Fibroblast of lung (primary cell): ENCODE results near the gene UQCR11. TPM values are rescaled to one million over a fixed set of nuclear protein-coding genes. Genes with fewer than 3 reads are reported as not detected.

Experiments
- DNase-seq, 2 donors: peaks; one replicate each; pipeline versions ENCODE4 v3.0.0 to v3.0.0-alpha.2; 2010; ENCODE audit warnings: low read depth in 2 of 2
- H2AFZ ChIP-seq: 2 replicates; pipeline ENCODE4 v1.5.1; 2012; ENCODE audit warnings: low read length, control low read depth, inconsistent platforms
- H3K27ac ChIP-seq: 2 replicates; pipeline ENCODE4 v1.5.1; 2011; ENCODE audit warnings: low read length, control low read depth; ENCODE audit not compliant: insufficient read depth
- H3K27me3 ChIP-seq: 2 replicates; pipeline ENCODE4 v1.5.1; 2011; ENCODE audit warnings: mild to moderate bottlenecking, low read length; ENCODE audit not compliant: control insufficient read depth, insufficient read depth
- H3K36me3 ChIP-seq: 2 replicates; pipeline ENCODE4 v1.5.1; 2011; ENCODE audit warnings: low read length; ENCODE audit not compliant: control insufficient read depth, insufficient read depth
- H3K4me1 ChIP-seq: 2 replicates; pipeline ENCODE4 v1.5.1; 2011; ENCODE audit warnings: low read length; ENCODE audit not compliant: control insufficient read depth, insufficient read depth; ENCODE audit errors: extremely low read depth
- H3K4me2 ChIP-seq: 2 replicates; pipeline ENCODE4 v1.5.1; 2011; ENCODE audit warnings: low read length, control low read depth; ENCODE audit not compliant: insufficient read depth; ENCODE audit errors: extremely low read depth
- H3K4me3 ChIP-seq, 4 experiments: fragments of 200-600 bp in 1 of 4; sonication (generic) in 1 of 4; replicated peaks in 1 of 4; 2 replicates each; pipeline ENCODE4 v1.5.1; 2011 to 2016; ENCODE audit warnings: low read length in 4 of 4, low read depth in 3 of 4, mild to moderate bottlenecking in 3 of 4, control low read depth in 2 of 4, inconsistent platforms in 1 of 4, mixed read lengths in 1 of 4; ENCODE audit not compliant: insufficient read depth in 1 of 4; ENCODE audit errors: control extremely low read depth in 1 of 4
- H3K79me2 ChIP-seq: 2 replicates; pipeline ENCODE4 v1.5.1; 2012; ENCODE audit warnings: mild to moderate bottlenecking, low read length, inconsistent platforms; ENCODE audit not compliant: control insufficient read depth, insufficient read depth
- H3K9ac ChIP-seq: 2 replicates; pipeline ENCODE4 v1.5.1; 2011; ENCODE audit warnings: mild to moderate bottlenecking, low read length, control low read depth; ENCODE audit not compliant: insufficient read depth
- H3K9me3 ChIP-seq: 2 replicates; pipeline ENCODE4 v1.5.1; 2012; ENCODE audit warnings: low read depth, low read length; ENCODE audit not compliant: control insufficient read depth, insufficient read depth
- H4K20me1 ChIP-seq: 2 replicates; pipeline ENCODE4 v1.5.1; 2011; ENCODE audit warnings: low read length; ENCODE audit not compliant: control insufficient read depth, insufficient read depth; ENCODE audit errors: extremely low read depth
- CTCF ChIP-seq, 2 donors: IDR thresholded peaks in 1 of 2; conservative IDR thresholded peaks in 1 of 2; 1 replicate in 1 of 2; 2 replicates in 1 of 2; pipeline ENCODE4 v1.5.1; 2011 to 2012; ENCODE audit warnings: low read length in 2 of 2, control low read depth in 1 of 2, inconsistent platforms in 1 of 2, low read depth in 1 of 2, mild to moderate bottlenecking in 1 of 2
- EZH2 ChIP-seq: IDR thresholded peaks from 2 replicates; pipeline ENCODE4 v1.5.1; 2012; ENCODE audit warnings: low read length, control low read depth, mild to moderate bottlenecking; ENCODE audit errors: missing control alignments
- polyA plus RNA-seq, 2 donors: library from polyadenylated mRNA; depleted of rRNA in 1 of 2; stranded (reverse) in 1 of 2; unstranded in 1 of 2; fragments of >200 nt; gene quantifications; 2 replicates each; pipeline ENCODE4 v1.2.1, GENCODE V29; 2011 to 2012; ENCODE audit warnings: missing spikeins in 1 of 2
- total RNA-seq: library from RNA; depleted of rRNA; stranded (reverse); fragments of >200 nt; gene quantifications from 2 replicates; pipeline ENCODE4 v1.2.1, GENCODE V29; 2014

UQCR11 gene
- total and polyA plus RNA-seq, 2 donors (not counting 1 experiment from before 2014, with no cell fraction given): 89.2 to 101 TPM

DNA sequence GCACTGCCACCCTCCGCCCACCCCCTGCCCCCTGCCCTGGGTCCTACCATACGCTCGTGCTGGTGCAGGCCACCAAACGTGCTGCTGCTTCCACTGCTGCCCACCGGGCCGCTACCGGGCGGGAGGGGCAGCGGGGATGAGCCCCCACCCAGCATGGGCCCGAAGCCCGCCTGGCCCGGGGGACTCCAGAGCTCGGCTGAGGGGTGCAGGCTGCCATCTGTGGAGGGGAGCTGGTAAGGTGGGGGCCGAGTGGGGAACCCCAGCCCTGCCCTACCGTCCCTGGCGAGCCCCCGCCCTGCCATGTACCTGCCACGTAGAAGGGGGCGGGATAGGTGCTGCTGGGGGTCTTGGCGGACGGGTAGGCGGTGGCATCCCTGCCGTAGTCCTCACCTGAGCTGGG is 16.7 kb upstream of the UQCR11 start:
- Histone ChIP-seq H3K27me3 (no peaks in the 10 kb centered on the region), H3K79me2 (no peaks in the 10 kb centered on the region), H3K9ac (no peak overlapping the region), H3K36me3 (peaks cover 22% of the 10 kb centered on the region), H4K20me1 (no peaks in the 10 kb centered on the region), H3K27ac (no peak overlapping the region), H3K9me3 (no peaks in the 10 kb centered on the region), H3K4me2 (no peak overlapping the region), H3K4me3 (no peak overlapping the region), H3K4me1 (no peaks in the 10 kb centered on the region), H2AFZ (no peak overlapping the region)
- DNase-seq: no peak
- TF ChIP-seq CTCF (conservative IDR thresholded peaks at IDR 0.05 in 1 of 2, IDR thresholded peaks at IDR 0.05 in 1 of 2; ENCODE audit: low read depth in 1 of 2, low read length in 2 of 2) (no peak), EZH2 (no peak)

DNA sequence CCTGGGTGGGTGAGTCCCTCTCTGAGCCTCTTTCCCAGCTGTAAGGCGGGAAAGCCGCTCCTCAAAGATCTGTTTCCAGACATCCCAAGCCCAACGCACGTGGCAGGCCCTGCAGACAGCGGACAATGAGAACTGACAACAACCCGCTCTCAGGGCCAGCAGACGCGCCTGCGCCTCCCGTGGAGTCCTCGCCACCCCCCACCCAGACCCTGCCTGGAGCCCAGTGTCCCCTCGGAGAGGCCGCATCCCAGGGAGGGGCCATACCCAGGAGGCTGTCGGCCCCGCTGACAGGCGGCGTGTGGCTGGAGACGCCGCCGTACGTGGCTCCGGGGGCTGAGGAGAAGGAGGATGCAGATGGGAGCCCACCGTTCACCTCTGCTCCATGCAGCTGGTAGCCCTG is 16.3 kb upstream of the UQCR11 start:
- Histone ChIP-seq H4K20me1 (no peaks in the 10 kb centered on the region), H2AFZ (no peak overlapping the region), H3K27ac (no peak overlapping the region), H3K27me3 (no peaks in the 10 kb centered on the region), H3K4me3 (no peak overlapping the region), H3K36me3 (peaks cover 23% of the 10 kb centered on the region), H3K9me3 (no peaks in the 10 kb centered on the region), H3K9ac (no peak overlapping the region), H3K79me2 (no peaks in the 10 kb centered on the region), H3K4me2 (no peak overlapping the region), H3K4me1 (no peaks in the 10 kb centered on the region)
- no peak for DNase-seq
- TF ChIP-seq EZH2: no peak
- TF ChIP-seq CTCF (conservative IDR thresholded peaks at IDR 0.05 in 1 of 2, IDR thresholded peaks at IDR 0.05 in 1 of 2; ENCODE audit: low read depth in 1 of 2, low read length in 2 of 2): no peak

GRCh38 chr19:1621021-1621420 is 15.8 kb upstream of the UQCR11 start:
- Histone ChIP-seq H3K4me3 (no peak overlapping the region), H3K9ac (no peak overlapping the region), H3K36me3 (peaks cover 23% of the 10 kb centered on the region), H4K20me1 (no peaks in the 10 kb centered on the region), H3K27ac (no peak overlapping the region), H3K4me1 (no peaks in the 10 kb centered on the region), H3K4me2 (no peak overlapping the region), H3K27me3 (no peaks in the 10 kb centered on the region), H3K79me2 (no peaks in the 10 kb centered on the region), H3K9me3 (no peaks in the 10 kb centered on the region), H2AFZ (no peak overlapping the region)
- TF ChIP-seq EZH2: no peak
- no peak for TF ChIP-seq CTCF (conservative IDR thresholded peaks at IDR 0.05 in 1 of 2, IDR thresholded peaks at IDR 0.05 in 1 of 2; ENCODE audit: low read depth in 1 of 2, low read length in 2 of 2)
- DNase-seq: no peak
